Fibroblast of lung (primary cell): ENCODE data around the gene IZUMO4. TPM values are rescaled to one million over a fixed set of nuclear protein-coding genes. Genes with fewer than 3 reads are reported as not detected.

Experiments used
- DNase-seq, 2 donors: peaks; one replicate each; pipeline versions ENCODE4 v3.0.0 to v3.0.0-alpha.2; 2010; ENCODE audit warnings: low read depth in 2 of 2
- H2AFZ ChIP-seq: 2 replicates; pipeline ENCODE4 v1.5.1; 2012; ENCODE audit warnings: low read length, control low read depth, inconsistent platforms
- H3K27ac ChIP-seq: 2 replicates; pipeline ENCODE4 v1.5.1; 2011; ENCODE audit warnings: low read length, control low read depth; ENCODE audit not compliant: insufficient read depth
- H3K27me3 ChIP-seq: 2 replicates; pipeline ENCODE4 v1.5.1; 2011; ENCODE audit warnings: mild to moderate bottlenecking, low read length; ENCODE audit not compliant: control insufficient read depth, insufficient read depth
- H3K36me3 ChIP-seq: 2 replicates; pipeline ENCODE4 v1.5.1; 2011; ENCODE audit warnings: low read length; ENCODE audit not compliant: control insufficient read depth, insufficient read depth
- H3K4me1 ChIP-seq: 2 replicates; pipeline ENCODE4 v1.5.1; 2011; ENCODE audit warnings: low read length; ENCODE audit not compliant: control insufficient read depth, insufficient read depth; ENCODE audit errors: extremely low read depth
- H3K4me2 ChIP-seq: 2 replicates; pipeline ENCODE4 v1.5.1; 2011; ENCODE audit warnings: low read length, control low read depth; ENCODE audit not compliant: insufficient read depth; ENCODE audit errors: extremely low read depth
- H3K4me3 ChIP-seq, 4 experiments: fragments of 200-600 bp in 1 of 4; sonication (generic) in 1 of 4; replicated peaks in 1 of 4; 2 replicates each; pipeline ENCODE4 v1.5.1; 2011 to 2016; ENCODE audit warnings: low read length in 4 of 4, low read depth in 3 of 4, mild to moderate bottlenecking in 3 of 4, control low read depth in 2 of 4, inconsistent platforms in 1 of 4, mixed read lengths in 1 of 4; ENCODE audit not compliant: insufficient read depth in 1 of 4; ENCODE audit errors: control extremely low read depth in 1 of 4
- H3K79me2 ChIP-seq: 2 replicates; pipeline ENCODE4 v1.5.1; 2012; ENCODE audit warnings: mild to moderate bottlenecking, low read length, inconsistent platforms; ENCODE audit not compliant: control insufficient read depth, insufficient read depth
- H3K9ac ChIP-seq: 2 replicates; pipeline ENCODE4 v1.5.1; 2011; ENCODE audit warnings: mild to moderate bottlenecking, low read length, control low read depth; ENCODE audit not compliant: insufficient read depth
- H3K9me3 ChIP-seq: 2 replicates; pipeline ENCODE4 v1.5.1; 2012; ENCODE audit warnings: low read depth, low read length; ENCODE audit not compliant: control insufficient read depth, insufficient read depth
- H4K20me1 ChIP-seq: 2 replicates; pipeline ENCODE4 v1.5.1; 2011; ENCODE audit warnings: low read length; ENCODE audit not compliant: control insufficient read depth, insufficient read depth; ENCODE audit errors: extremely low read depth
- CTCF ChIP-seq, 2 donors: IDR thresholded peaks in 1 of 2; conservative IDR thresholded peaks in 1 of 2; 1 replicate in 1 of 2; 2 replicates in 1 of 2; pipeline ENCODE4 v1.5.1; 2011 to 2012; ENCODE audit warnings: low read length in 2 of 2, control low read depth in 1 of 2, inconsistent platforms in 1 of 2, low read depth in 1 of 2, mild to moderate bottlenecking in 1 of 2
- EZH2 ChIP-seq: IDR thresholded peaks from 2 replicates; pipeline ENCODE4 v1.5.1; 2012; ENCODE audit warnings: low read length, control low read depth, mild to moderate bottlenecking; ENCODE audit errors: missing control alignments
- polyA minus RNA-seq: library from RNA; depleted of rRNA, polyadenylated mRNA; stranded (reverse); fragments of >200 nt; gene quantifications from 2 replicates; pipeline ENCODE4 v1.2.3, GENCODE V29; 2011; ENCODE audit warnings: low replicate concordance
- polyA plus RNA-seq, 2 donors: library from polyadenylated mRNA; depleted of rRNA in 1 of 2; stranded (reverse) in 1 of 2; unstranded in 1 of 2; fragments of >200 nt; gene quantifications; 2 replicates each; pipeline ENCODE4 v1.2.1, GENCODE V29; 2011 to 2012; ENCODE audit warnings: missing spikeins in 1 of 2
- total RNA-seq: library from RNA; depleted of rRNA; stranded (reverse); fragments of >200 nt; gene quantifications from 2 replicates; pipeline ENCODE4 v1.2.1, GENCODE V29; 2014

IZUMO4 gene
- total RNA-seq: 0.26 and 1.3 TPM in 2 replicates
- polyA plus RNA-seq: 0.56 and 0.77 TPM in 2 replicates
- polyA plus RNA-seq (2012): 1.5 TPM in 2 replicates
- not detected in 2 replicates for polyA minus RNA-seq

GRCh38 chr19:2096480-2097202 is at the start of gene IZUMO4:
IZUMO4 (plus strand) TSS chr19:2096915; CDS start chr19:2096946, 31 bp downstream.
- peak; percentile 90 to 98 for DNase-seq
- no peak for TF ChIP-seq EZH2
- peak in 1 of 2 donors; percentile 40 for TF ChIP-seq CTCF (conservative IDR thresholded peaks at IDR 0.05 in 1 of 2, IDR thresholded peaks at IDR 0.05 in 1 of 2; ENCODE audit: low read depth in 1 of 2, low read length in 2 of 2)
- H3K4me3 ChIP-seq: peak within 1 kb of the TSS; percentile 53 to 71 (median 65)
- peak within 1 kb of the TSS; percentile 61 for H3K4me2 ChIP-seq
- peaks cover 36% of the 10 kb centered on the region for H3K79me2 ChIP-seq
- H3K4me1 ChIP-seq: no peaks in the 10 kb centered on the region
- peak within 1 kb of the TSS; percentile 73 for H3K27ac ChIP-seq
- no peaks in the 10 kb centered on the region for H4K20me1 ChIP-seq
- H3K27me3 ChIP-seq: no peaks in the 10 kb centered on the region
- H3K36me3 ChIP-seq: peaks cover 20% of the 10 kb centered on the region
- no peak within 1 kb of the TSS for H2AFZ ChIP-seq
- peak within 1 kb of the TSS; percentile 90 for H3K9ac ChIP-seq
- H3K9me3 ChIP-seq: no peaks in the 10 kb centered on the region

GRCh38 chr19:2047076-2047448 is 49.7 kb upstream of the IZUMO4 start:
- Histone ChIP-seq H4K20me1 (no peaks in the 10 kb centered on the region), H3K9ac (no peak overlapping the region), H3K4me3 (no peak overlapping the region), H3K27ac (no peak overlapping the region), H3K27me3 (no peaks in the 10 kb centered on the region), H3K4me2 (no peak overlapping the region), H2AFZ (no peak overlapping the region), H3K79me2 (peaks cover 34% of the 10 kb centered on the region), H3K36me3 (peaks cover 39% of the 10 kb centered on the region), H3K4me1 (peaks cover 27% of the 10 kb centered on the region), H3K9me3 (no peaks in the 10 kb centered on the region)
- no peak for DNase-seq
- TF ChIP-seq EZH2 (no peak), CTCF (conservative IDR thresholded peaks at IDR 0.05 in 1 of 2, IDR thresholded peaks at IDR 0.05 in 1 of 2; ENCODE audit: low read depth in 1 of 2, low read length in 2 of 2) (no peak)

- peak in 1 of 2 donors; percentile 53 for DNase-seq
- peaks cover 35% of the 10 kb centered on the region for H3K36me3 ChIP-seq
- peaks cover 23% of the 10 kb centered on the region for H3K4me1 ChIP-seq
- no peaks in the 10 kb centered on the region for H4K20me1 ChIP-seq
- H3K4me2 ChIP-seq: no peak overlapping the region
- H3K9me3 ChIP-seq: no peaks in the 10 kb centered on the region
- no peak overlapping the region for H3K9ac ChIP-seq
- H3K27me3 ChIP-seq: no peaks in the 10 kb centered on the region
- H3K27ac ChIP-seq: no peak overlapping the region
- no peak overlapping the region for H2AFZ ChIP-seq
- H3K4me3 ChIP-seq: peak overlapping the region in 1 of 4 experiments; percentile 90
- TF ChIP-seq EZH2 (no peak), CTCF (conservative IDR thresholded peaks at IDR 0.05 in 1 of 2, IDR thresholded peaks at IDR 0.05 in 1 of 2; ENCODE audit: low read depth in 1 of 2, low read length in 2 of 2) (no peak)
- H3K79me2 ChIP-seq: peaks cover 34% of the 10 kb centered on the region
Observed at GRCh38 chr19:2047449-2048103, 49.1 kb upstream of the IZUMO4 start.
